VCaP (cell line): Measurements from ENCODE around the gene RBM8A.
A peak's percentile ranks its signal among the peaks of the same experiment; 100 is the strongest.

Experiments used
- H3K27ac ChIP-seq: fragments of 450-650 bp; 2 replicates; pipeline ENCODE4 v1.5.1; 2017
- CTCF ChIP-seq: fragments of 450-650 bp; conservative IDR thresholded peaks from 2 replicates; pipeline ENCODE4 v1.5.1; 2017; ENCODE audit warnings: mild to moderate bottlenecking, moderate library complexity

RBM8A gene

GRCh38 chr1:145959957-145960467, 32.7 kb upstream of the RBM8A start:
- no peak for TF ChIP-seq CTCF
- peak overlapping the region; percentile 73; the same call in 1 of the 2 replicates for H3K27ac ChIP-seq

- TF ChIP-seq CTCF = no peak
- no peak overlapping the region for H3K27ac ChIP-seq
Measured at GRCh38 chr1:145959333-145959732, 32.0 kb upstream of the RBM8A start.

GRCh38 chr1:145958734-145959133, 31.4 kb upstream of the RBM8A start:
- no peak for TF ChIP-seq CTCF
- no peak overlapping the region; the same call in 1 of the 2 replicates for H3K27ac ChIP-seq

GRCh38 chr1:145957443-145958319, 30.4 kb upstream of the RBM8A start, which contains the start of gene LIX1L:
TSS of gene LIX1L (minus strand) at chr1:145958017. CDS start at chr1:145957927, 90 bp downstream.
- no peak for TF ChIP-seq CTCF
- peak within 1 kb of the TSS; percentile 80 for H3K27ac ChIP-seq

- H3K27ac ChIP-seq = peak overlapping the region; percentile 80
- TF ChIP-seq CTCF = no peak
Measured at GRCh38 chr1:145956781-145957442, 29.6 kb upstream of the RBM8A start.

GRCh38 chr1:145956361-145956760, 29.1 kb upstream of the RBM8A start:
- TF ChIP-seq CTCF = no peak
- H3K27ac ChIP-seq = peak overlapping the region; percentile 80

- no peak for TF ChIP-seq CTCF
- peak overlapping the region; percentile 50; the same call in 1 of the 2 replicates for H3K27ac ChIP-seq
Measured at GRCh38 chr1:145955436-145955835, 28.2 kb upstream of the RBM8A start.
